ENCODE measurements around the gene GZF1.

Gene GZF1

GRCh38 chr20:23361476-23362391 is at the start of gene GZF1:
Gene GZF1, plus strand, starts transcription at chr20:23362182. Its CDS starts 2,202 bp downstream, at chr20:23364384.
- peak; percentile 98 for DNase-seq (ENCODE audit: low read depth)

GRCh38 chr20:23313271-23313670 is 48.7 kb upstream of the GZF1 start:
- no peak for DNase-seq (ENCODE audit: low read depth)

- DNase-seq (ENCODE audit: low read depth) = no peak
Observed at GRCh38 chr20:23314699-23315098, 47.3 kb upstream of the GZF1 start.

GRCh38 chr20:23315099-23315498 is 46.9 kb upstream of the GZF1 start:
- no peak for DNase-seq (ENCODE audit: low read depth)

GRCh38 chr20:23316626-23317025 is 45.4 kb upstream of the GZF1 start:
- no peak for DNase-seq (ENCODE audit: low read depth)

GRCh38 chr20:23317081-23317480 is 44.9 kb upstream of the GZF1 start:
- no peak for DNase-seq (ENCODE audit: low read depth)

- DNase-seq (ENCODE audit: low read depth) = no peak
Observed at GRCh38 chr20:23318347-23318746, 43.6 kb upstream of the GZF1 start.

- DNase-seq (ENCODE audit: low read depth) = no peak
Observed at GRCh38 chr20:23320317-23320716, 41.7 kb upstream of the GZF1 start.

GRCh38 chr20:23325107-23325506 is 36.9 kb upstream of the GZF1 start:
- no peak for DNase-seq (ENCODE audit: low read depth)

GRCh38 chr20:23326774-23327173 is 35.2 kb upstream of the GZF1 start:
- DNase-seq (ENCODE audit: low read depth) = no peak

- DNase-seq (ENCODE audit: low read depth) = no peak
Observed at GRCh38 chr20:23327617-23328333, 34.2 kb upstream of the GZF1 start.

GRCh38 chr20:23331450-23332350 is 30.3 kb upstream of the GZF1 start:
- DNase-seq (ENCODE audit: low read depth) = no peak

- DNase-seq (ENCODE audit: low read depth) = no peak
Observed at GRCh38 chr20:23332467-23332866, 29.5 kb upstream of the GZF1 start.

- DNase-seq (ENCODE audit: low read depth) = no peak
Observed at GRCh38 chr20:23334111-23334510, 27.9 kb upstream of the GZF1 start.

GRCh38 chr20:23335521-23335920 is 26.5 kb upstream of the GZF1 start:
- no peak for DNase-seq (ENCODE audit: low read depth)

GRCh38 chr20:23336476-23336875 is 25.5 kb upstream of the GZF1 start:
- DNase-seq (ENCODE audit: low read depth) = no peak

GRCh38 chr20:23337312-23337711 is 24.7 kb upstream of the GZF1 start:
- DNase-seq (ENCODE audit: low read depth) = no peak

- no peak for DNase-seq (ENCODE audit: low read depth)
Observed at GRCh38 chr20:23339986-23340385, 22.0 kb upstream of the GZF1 start.

GRCh38 chr20:23340524-23340923 is 21.5 kb upstream of the GZF1 start:
- DNase-seq (ENCODE audit: low read depth) = peak; percentile 31

- no peak for DNase-seq (ENCODE audit: low read depth)
Observed at GRCh38 chr20:23341073-23341472, 20.9 kb upstream of the GZF1 start.

- DNase-seq (ENCODE audit: low read depth) = no peak
Observed at GRCh38 chr20:23343590-23343989, 18.4 kb upstream of the GZF1 start.

- DNase-seq (ENCODE audit: low read depth) = no peak
Observed at GRCh38 chr20:23344336-23344735, 17.6 kb upstream of the GZF1 start.

All from HS-27A (cell line).